Ureter (tissue), 1 donor: ENCODE results near the gene KRT14. TPM values are rescaled to one million over a fixed set of nuclear protein-coding genes. Genes with fewer than 3 reads are reported as not detected.
"Not testable (repeated sequence)": the region's sequence is repeated elsewhere in the genome, so short reads cannot be mapped to it uniquely, and the experiment has no call there.

Source experiments
- DNase-seq: peaks from one replicate; pipeline ENCODE4 v3.0.0-alpha.2; 2020; ENCODE audit warnings: low spot score
- total RNA-seq: library from RNA; stranded (reverse); gene quantifications from one replicate; pipeline ENCODE4 v1.2.4, GENCODE V29; 2023
- donor health status: DM: yes; HTN: yes; CAD: no.

Gene KRT14
- total RNA-seq, 1 donor from 2014 or later, result 0.52 TPM

- DNase-seq, result not testable (repeated sequence)
Observed at GRCh38 chr17:41610061-41610517, 23.4 kb upstream of the KRT14 start.

DNA sequence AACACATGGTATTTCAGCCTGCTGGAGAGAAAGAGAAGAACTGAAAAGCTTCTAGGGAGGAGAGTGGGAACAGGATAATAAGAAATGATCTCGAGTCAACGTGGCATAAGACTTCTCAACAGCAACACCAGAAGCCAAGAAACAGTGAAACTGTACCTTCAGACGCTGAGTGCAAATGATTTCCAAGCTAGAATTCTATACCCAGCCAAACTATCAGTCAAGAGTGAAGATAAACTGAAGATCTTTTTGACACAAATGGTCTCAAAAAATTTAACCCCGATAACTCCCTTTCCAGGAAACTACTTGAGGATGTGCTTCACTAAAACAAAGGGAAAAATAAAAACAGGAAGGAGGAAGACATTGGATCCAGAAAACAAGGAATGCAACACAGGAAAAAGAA, 20.2 kb upstream of the KRT14 start:
- DNase-seq, result not testable (repeated sequence)

DNA sequence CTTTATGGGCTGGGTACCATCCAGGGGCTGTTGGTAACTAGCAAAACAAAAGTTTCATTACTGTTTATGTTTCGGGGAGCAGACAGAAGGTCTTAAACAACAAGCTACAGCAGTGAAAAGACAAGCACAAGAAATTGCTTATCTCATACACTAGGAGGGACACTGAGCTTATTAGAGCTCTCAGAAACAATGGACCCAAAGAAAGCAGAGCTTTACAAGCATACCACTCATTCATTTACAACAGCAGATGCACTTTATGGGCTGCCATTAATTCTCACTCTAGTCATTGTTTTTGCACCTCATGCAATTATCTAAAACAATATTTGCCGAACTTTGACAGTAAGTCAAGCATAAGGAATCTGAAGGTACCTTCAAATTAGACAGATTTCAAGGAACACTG, 15.8 kb upstream of the KRT14 start:
- DNase-seq, result no peak

GRCh38 chr17:41600318-41600717, 13.6 kb upstream of the KRT14 start:
- DNase-seq, result no peak

- no peak for DNase-seq
Observed at GRCh38 chr17:41599680-41600079, 13.0 kb upstream of the KRT14 start.

DNA sequence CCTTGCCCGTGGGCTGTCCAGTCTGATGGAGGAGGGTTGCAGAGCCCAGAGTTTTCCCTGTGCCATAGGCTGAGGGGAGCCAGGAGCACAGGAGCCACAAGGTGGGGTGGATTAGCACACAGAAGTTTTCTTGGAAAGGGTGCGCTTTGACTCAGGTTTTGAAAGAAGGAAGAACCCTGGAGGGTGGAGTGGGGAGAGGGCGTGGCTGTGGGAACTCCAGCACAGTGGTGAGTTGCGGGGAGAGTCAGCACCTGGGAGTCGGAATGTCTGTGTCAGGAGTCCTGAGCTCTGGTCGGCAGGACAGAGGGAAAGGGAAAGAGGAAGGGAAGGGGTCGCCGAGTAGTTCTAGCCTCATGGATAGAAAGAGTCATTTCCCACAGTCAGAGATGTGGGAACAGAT, 8.9 kb upstream of the KRT14 start:
- DNase-seq, result no peak

DNA sequence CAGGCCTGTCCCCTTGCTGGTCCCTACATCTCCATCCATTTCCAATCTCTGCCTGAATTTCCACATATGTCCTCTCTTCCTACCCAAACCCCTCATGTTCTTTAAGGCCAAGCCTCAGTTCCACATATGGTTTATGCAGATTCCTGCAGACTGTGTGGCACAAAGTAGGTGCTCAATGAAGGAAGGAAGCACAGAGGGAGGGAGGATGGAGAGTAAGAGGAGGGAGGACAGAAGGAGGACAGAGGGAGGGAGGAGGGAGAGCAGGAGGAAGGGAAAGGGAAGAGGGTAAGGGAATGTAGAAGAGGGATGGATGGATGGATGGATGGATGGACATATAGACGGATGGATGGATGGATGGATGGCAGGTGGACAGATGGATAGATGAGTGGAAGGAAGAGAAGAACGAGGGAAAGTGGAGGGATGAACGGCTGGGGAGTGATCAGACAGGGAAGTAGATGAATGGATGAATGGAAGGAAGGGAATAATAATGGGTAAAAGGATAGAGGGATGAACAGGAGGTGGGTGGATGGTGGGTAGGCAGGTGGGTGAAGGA, 7.7 kb upstream of the KRT14 start:
- DNase-seq, result no peak

GRCh38 chr17:41593306-41593981, 6.7 kb upstream of the KRT14 start:
- DNase-seq, result no peak

DNA sequence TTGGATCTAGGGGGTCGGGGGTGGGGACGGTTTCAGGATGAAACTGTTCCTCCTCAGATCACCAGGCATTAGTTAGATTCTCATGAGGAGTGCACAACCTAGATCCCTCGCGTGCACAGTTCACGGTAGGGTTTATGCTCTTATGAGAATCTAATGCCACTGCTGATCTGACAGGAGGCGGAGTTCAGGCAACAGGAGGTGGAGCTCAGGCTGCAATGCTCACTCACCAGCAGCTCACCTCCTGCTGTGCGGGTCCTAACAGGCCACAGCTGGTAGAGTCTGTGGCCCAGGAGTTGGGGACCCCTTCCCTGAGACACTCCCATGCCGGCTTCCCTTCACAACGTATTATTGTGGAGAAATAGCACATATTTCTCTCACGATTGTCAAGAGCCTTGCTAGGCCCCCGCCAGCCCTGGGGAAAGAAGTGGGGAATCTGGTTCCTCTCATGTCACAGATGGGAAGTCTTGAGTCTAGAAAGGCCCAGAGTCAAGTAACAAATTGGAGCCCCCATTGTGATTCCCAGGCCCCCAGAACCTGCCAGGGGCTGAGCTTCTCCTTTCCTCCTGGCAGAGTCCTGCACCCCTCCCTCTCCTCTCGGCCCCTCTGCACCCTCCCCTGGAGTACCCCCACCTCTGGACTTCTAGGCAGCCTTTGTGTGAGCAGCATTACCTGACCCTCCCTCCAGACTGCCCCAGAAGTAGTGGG, 6.1 kb upstream of the KRT14 start:
- no peak for DNase-seq

- no peak for DNase-seq
Observed at GRCh38 chr17:41589301-41589700, 2.6 kb upstream of the KRT14 start.

- DNase-seq, result no peak
Observed at GRCh38 chr17:41588126-41588810, 1.6 kb upstream of the KRT14 start.

DNA sequence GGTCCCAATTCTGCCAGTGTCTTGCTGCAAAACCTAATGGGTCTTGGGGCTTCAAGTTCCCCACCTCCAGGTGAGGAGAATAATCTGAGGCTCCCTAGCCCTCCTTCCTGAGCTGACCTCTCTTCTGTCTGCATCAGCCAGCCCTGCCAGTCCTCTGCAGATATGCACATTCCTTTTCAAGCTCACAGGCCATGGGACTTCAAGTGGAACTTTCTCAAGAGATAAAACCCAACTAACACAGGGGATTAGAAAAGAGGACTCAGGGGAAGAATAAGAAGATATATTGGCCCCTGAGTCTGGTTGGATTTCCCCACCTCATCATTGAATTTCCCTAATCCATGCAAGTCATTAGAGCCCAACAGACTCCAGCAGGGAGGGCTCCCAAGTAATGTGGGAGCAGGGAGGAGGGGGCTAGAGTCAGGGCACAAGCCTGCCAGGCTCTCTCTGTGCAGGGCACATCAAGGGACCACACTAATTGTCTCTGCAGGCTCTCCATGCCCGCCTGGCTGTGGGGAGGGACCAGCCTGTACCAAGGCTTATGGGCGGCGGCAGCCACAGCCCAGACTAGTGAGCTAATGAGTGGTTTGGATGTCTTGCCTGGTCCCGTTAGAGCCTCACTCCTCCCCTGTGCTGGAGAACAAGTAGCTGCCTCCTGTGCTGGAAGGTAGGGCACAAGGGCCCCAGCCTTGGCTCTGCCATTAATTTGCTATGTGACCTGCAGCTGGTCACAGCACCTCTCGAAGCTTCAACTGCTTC, 1.2 kb downstream of the KRT14 start:
- DNase-seq, result no peak

DNA sequence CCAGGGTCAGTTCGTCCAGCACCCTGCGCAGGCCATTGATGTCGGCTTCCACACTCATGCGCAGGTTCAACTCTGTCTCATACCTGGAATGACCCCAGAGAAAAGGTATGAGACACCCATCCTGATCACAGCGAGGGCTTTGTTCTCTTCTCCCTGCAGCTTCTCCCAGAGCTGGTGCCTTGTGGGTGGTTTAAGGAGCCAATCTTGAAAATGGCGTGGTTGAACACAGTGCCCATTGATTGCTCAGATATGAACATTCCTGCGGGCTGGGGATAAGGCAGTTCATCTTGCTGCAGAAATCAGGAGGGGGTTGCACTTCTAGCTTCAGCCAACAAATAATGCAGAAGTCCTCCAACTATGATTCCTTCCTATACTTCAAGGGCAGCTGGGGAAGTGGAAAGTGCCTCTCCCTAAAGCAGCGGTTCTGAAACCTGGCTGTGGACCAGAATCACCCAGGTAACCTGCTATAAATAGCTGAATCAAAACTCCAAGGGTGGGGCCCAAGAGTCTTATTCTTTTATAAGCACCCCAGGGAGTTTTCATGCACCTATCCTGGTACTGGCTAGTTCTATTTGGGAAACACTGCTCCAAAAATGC, 2.3 kb downstream of the KRT14 start:
- DNase-seq, result not testable (repeated sequence)

DNA sequence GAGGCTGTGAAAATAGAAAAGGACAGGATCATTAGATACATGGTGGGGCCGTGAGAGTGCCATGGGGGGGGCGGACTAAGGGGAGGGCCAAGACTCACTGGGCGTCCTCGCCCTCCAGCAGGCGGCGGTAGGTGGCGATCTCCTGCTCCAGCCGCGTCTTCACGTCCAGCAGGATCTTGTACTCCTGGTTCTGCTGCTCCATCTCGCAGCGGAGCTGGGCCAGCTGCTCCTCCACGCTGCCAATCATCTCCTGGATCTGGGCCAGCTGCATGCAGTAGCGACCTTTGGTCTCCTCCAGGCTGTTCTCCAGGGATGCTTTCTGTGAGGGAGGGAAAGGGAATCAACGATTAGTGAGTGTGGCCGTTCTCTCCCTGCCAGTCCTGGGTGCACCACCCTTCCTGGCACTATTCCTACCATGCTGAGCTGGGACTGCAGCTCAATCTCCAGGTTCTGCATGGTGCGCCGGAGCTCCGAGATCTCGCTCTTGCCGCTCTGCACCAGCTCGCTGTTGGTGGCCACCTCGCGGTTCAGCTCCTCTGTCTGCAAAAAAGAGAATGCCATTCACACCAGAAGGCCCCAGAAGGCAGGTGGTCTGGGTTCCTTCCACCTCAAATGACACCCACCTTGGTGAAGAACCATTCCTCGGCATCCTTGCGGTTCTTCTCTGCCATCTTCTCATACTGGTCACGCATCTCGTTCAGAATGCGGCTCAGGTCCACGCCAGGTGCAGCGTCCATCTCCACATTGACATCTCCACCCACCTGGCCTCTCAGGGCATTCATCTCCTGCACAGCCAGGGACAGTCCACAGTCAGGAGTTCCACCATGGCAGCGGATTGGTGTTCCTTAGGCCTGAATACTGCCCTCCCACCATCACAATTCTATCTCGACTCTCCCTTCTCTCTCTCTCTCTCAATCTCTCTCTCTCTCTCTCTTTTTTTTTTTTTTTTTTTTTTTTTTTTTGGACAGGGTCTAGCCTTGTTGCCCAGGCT, 3.3 kb downstream of the KRT14 start:
- DNase-seq, result no peak

GRCh38 chr17:41582061-41582968, 4.4 kb downstream of the KRT14 start:
- not testable (repeated sequence) for DNase-seq

DNA sequence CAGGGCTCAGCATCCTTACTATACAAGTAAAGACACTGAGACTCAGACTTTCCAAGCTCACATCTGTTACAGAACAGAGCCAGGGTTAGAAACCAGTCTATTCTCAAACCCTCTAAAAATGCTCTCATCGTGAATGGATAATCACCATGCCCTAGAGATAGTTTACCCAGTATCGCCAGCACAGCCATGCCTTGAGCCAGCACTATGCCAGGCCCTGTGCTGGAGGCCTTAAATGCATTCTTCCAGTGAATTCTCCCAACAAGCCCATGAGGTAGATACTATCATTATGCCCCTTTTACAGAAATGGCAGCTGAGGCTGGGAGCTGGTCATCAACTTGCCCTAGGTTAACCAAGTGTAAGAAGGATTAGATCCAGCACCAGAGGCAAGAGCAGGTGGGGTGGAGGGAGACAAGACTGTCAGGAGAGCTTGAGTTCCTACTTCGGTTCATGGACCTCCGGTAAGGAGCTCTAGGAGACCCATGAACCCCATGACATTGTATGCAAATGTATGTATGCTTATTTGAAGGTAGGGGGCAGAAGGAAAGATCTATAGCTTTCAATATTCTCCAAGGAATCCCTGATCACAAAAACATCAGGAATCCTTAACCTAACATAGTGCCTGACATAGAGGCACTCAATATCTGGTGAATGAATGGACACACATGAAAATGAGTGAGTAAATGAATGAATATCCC, 5.2 kb downstream of the KRT14 start:
- DNase-seq, result no peak

- DNase-seq, result no peak
Observed at GRCh38 chr17:41580687-41581365, 5.9 kb downstream of the KRT14 start.

GRCh38 chr17:41580244-41580575, 6.5 kb downstream of the KRT14 start:
- no peak for DNase-seq
